CD4-positive, alpha-beta T cell (primary cell): ENCODE measurements around the gene CADM1. TPM values are rescaled to one million over a fixed set of nuclear protein-coding genes. Genes with fewer than 3 reads are reported as not detected.

ENCODE experiments used
- ATAC-seq: fragments of 200-7000 bp; cut with Tn5 transposase; one replicate; pipeline ENCODE4 v1.10.0; 2022; ENCODE audit warnings: mild to moderate bottlenecking; ENCODE audit not compliant: poor library complexity
- CTCF ChIA-PET: fragments of 350-600 bp; sonication (Branson Sonifier 250); formaldehyde crosslinking; loops from one replicate; lab custom pipeline; 2021; ENCODE audit warnings: antibody characterized with exemption, inconsistent platforms; lab: Charles Lee
- POLR2A ChIA-PET: fragments of 350-600 bp; sonication (Branson Sonifier 250); formaldehyde crosslinking; loops from one replicate; lab custom pipeline; 2021; ENCODE audit warnings: antibody characterized with exemption, inconsistent platforms; lab: Charles Lee
- DNase-seq, 14 experiments: peaks; one replicate each; pipeline ENCODE4 v3.0.0-alpha.2; 2013 to 2020; ENCODE audit warnings: mixed read lengths in 2 of 14
- H3K27ac ChIP-seq, 2 donors: one replicate each; pipeline versions ENCODE4 v1.5.1 to v1.7.0; 2013; ENCODE audit warnings: low read length in 2 of 2, low read depth in 1 of 2, mild to moderate bottlenecking in 1 of 2
- H3K27me3 ChIP-seq, 2 experiments: 1 replicate in 1 of 2; 2 replicates in 1 of 2; pipeline versions ENCODE4 v1.6.1 to v1.7.0; 2013; ENCODE audit warnings: low read length in 2 of 2, control low read depth in 1 of 2, mild to moderate bottlenecking in 1 of 2, moderate library complexity in 1 of 2; ENCODE audit not compliant: insufficient read depth in 2 of 2, control insufficient read depth in 1 of 2
- H3K36me3 ChIP-seq: one replicate; pipeline ENCODE4 v1.6.1; 2013; ENCODE audit warnings: low read length, control low read depth; ENCODE audit not compliant: insufficient read depth
- H3K4me1 ChIP-seq: one replicate; pipeline ENCODE4 v1.6.1; 2013; ENCODE audit warnings: low read length, control low read depth; ENCODE audit not compliant: insufficient read depth
- H3K4me3 ChIP-seq: one replicate; pipeline ENCODE4 v1.5.1; 2013; ENCODE audit warnings: mild to moderate bottlenecking, low read length, moderate library complexity
- H3K9me3 ChIP-seq, 2 experiments: 1 replicate in 1 of 2; 2 replicates in 1 of 2; pipeline versions ENCODE4 v1.6.1 to v1.7.0; 2013; ENCODE audit warnings: low read length in 2 of 2, mild to moderate bottlenecking in 2 of 2, control low read depth in 1 of 2, moderate library complexity in 1 of 2; ENCODE audit not compliant: control insufficient read depth in 1 of 2, insufficient read depth in 1 of 2
- H3K27ac Mint-ChIP-seq: one replicate; pipeline ENCODE4 v1.8.0; 2020; ENCODE audit warnings: mixed read lengths
- H3K27me3 Mint-ChIP-seq: one replicate; pipeline ENCODE4 v1.8.0; 2021; ENCODE audit warnings: mixed read lengths
- H3K36me3 Mint-ChIP-seq: one replicate; pipeline ENCODE4 v1.8.0; 2021; ENCODE audit warnings: low read depth, mixed read lengths
- H3K4me1 Mint-ChIP-seq: one replicate; pipeline ENCODE4 v1.8.0; 2021; ENCODE audit warnings: low read depth, mixed read lengths
- H3K4me3 Mint-ChIP-seq: one replicate; pipeline ENCODE4 v1.8.0; 2020; ENCODE audit warnings: mild to moderate bottlenecking, mixed read lengths
- H3K9me3 Mint-ChIP-seq: one replicate; pipeline ENCODE4 v1.8.0; 2020; ENCODE audit warnings: mixed read lengths
- intact Hi-C, 2 experiments: fragments of 100-400 bp; cut with DNase I in 1 of 2; cut with micrococcal nuclease in 1 of 2; formaldehyde crosslinking; loops; one replicate each; pipeline versions ENCODE4 v1.15.1 to v1.9.0; 2023 to 2025; cut with DNase I, micrococcal nuclease
- total RNA-seq, 174 experiments: library from RNA in 2 of 174; stranded (reverse) in 2 of 174; gene quantifications; one replicate each; pipeline ENCODE4 v1.2.3 and lab custom pipeline; 2021 to 2026
- TF ChIP-seq, protein P1 (sequence below): fragments of 200-600 bp; IDR thresholded peaks from one replicate; pipeline ENCODE4 v1.8.0; 2022; ENCODE audit warnings: antibody characterized with exemption, mild to moderate bottlenecking

Gene CADM1
- total RNA-seq, 2 experiments from 2014 or later = 1.1 to 1.4 TPM

GRCh38 chr11:115418626-115419025, 85.6 kb downstream of the CADM1 start:
- intact Hi-C loops = no loop called here
- no peaks in the 10 kb centered on the region for H3K36me3 ChIP-seq
- ATAC-seq (no peak), DNase-seq (no peak)
- TF ChIP-seq, protein P1, sequence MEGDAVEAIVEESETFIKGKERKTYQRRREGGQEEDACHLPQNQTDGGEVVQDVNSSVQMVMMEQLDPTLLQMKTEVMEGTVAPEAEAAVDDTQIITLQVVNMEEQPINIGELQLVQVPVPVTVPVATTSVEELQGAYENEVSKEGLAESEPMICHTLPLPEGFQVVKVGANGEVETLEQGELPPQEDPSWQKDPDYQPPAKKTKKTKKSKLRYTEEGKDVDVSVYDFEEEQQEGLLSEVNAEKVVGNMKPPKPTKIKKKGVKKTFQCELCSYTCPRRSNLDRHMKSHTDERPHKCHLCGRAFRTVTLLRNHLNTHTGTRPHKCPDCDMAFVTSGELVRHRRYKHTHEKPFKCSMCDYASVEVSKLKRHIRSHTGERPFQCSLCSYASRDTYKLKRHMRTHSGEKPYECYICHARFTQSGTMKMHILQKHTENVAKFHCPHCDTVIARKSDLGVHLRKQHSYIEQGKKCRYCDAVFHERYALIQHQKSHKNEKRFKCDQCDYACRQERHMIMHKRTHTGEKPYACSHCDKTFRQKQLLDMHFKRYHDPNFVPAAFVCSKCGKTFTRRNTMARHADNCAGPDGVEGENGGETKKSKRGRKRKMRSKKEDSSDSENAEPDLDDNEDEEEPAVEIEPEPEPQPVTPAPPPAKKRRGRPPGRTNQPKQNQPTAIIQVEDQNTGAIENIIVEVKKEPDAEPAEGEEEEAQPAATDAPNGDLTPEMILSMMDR = no peak
- no peaks in the 10 kb centered on the region for H3K4me1 ChIP-seq
- POLR2A ChIA-PET = no interaction called here
- Mint-ChIP-seq H3K4me1 (no peaks in the 10 kb centered on the region), H3K9me3 (no peaks in the 10 kb centered on the region), H3K27ac (no peak overlapping the region), H3K27me3 (no peaks in the 10 kb centered on the region), H3K36me3 (no peaks in the 10 kb centered on the region), H3K4me3 (no peak overlapping the region)
- H3K27me3 ChIP-seq = no peaks in the 10 kb centered on the region
- H3K9me3 ChIP-seq = no peaks in the 10 kb centered on the region
- no peak overlapping the region for H3K27ac ChIP-seq
- H3K4me3 ChIP-seq = no peak overlapping the region
- CTCF ChIA-PET = no interaction called here

DNA sequence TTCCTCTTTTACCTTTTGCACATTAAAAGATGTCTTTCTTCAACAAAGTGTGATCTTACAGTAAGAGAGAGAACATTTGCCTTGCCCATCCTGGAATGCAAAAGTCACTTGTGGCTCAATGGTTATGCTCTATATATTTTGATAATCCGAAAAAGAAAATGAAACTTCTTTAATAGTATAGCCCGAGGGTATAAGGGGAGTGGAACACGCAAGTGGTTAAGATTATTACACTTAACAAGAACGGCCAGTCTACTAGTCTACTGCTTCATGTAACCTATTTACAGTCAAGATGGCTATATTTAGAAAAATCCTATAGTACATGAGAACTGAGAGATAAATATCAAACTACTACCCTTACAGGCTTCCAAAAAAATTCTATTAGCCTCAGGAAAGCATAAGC, 86.1 kb downstream of the CADM1 start:
- H3K36me3 Mint-ChIP-seq = no peaks in the 10 kb centered on the region
- no peak overlapping the region for H3K4me3 ChIP-seq
- H3K4me1 ChIP-seq = no peaks in the 10 kb centered on the region
- no peak overlapping the region for H3K27ac ChIP-seq
- H3K27me3 ChIP-seq = no peaks in the 10 kb centered on the region
- ChIA-PET POLR2A (no interaction called here), CTCF (no interaction called here)
- no peak overlapping the region for H3K4me3 Mint-ChIP-seq
- DNase-seq = no peak
- H3K9me3 Mint-ChIP-seq = no peaks in the 10 kb centered on the region
- no peaks in the 10 kb centered on the region for H3K36me3 ChIP-seq
- intact Hi-C loops = no loop called here
- H3K9me3 ChIP-seq = no peaks in the 10 kb centered on the region
- H3K27me3 Mint-ChIP-seq = no peaks in the 10 kb centered on the region
- no peaks in the 10 kb centered on the region for H3K4me1 Mint-ChIP-seq
- TF ChIP-seq, protein P1 = no peak
- H3K27ac Mint-ChIP-seq = no peak overlapping the region
- ATAC-seq = no peak

DNA sequence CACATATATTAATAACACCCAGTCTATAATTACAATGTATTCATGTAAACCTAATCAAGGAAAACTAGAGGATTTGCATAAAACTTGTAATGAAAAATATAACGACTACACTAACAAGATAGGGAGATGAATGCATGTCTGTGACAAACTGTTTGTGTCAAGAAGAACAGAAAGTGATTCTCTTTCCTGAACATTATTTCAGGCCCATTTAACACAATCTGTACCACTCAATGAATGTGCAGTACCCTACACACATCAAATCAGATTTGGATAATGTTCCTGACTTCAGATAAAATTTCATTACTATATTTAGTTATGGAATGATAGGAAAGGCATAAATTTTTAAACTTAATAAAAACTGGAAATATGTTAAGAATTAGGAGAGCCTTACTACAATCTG, 93.1 kb downstream of the CADM1 start:
- no peaks in the 10 kb centered on the region for H3K36me3 ChIP-seq
- TF ChIP-seq, protein P1 = no peak
- H3K27me3 ChIP-seq = no peaks in the 10 kb centered on the region
- H3K4me1 ChIP-seq = no peaks in the 10 kb centered on the region
- no peak overlapping the region for H3K27ac ChIP-seq
- Mint-ChIP-seq H3K4me3 (no peak overlapping the region), H3K9me3 (peaks cover 2% of the 10 kb centered on the region), H3K27me3 (no peaks in the 10 kb centered on the region), H3K36me3 (no peaks in the 10 kb centered on the region), H3K4me1 (no peaks in the 10 kb centered on the region), H3K27ac (no peak overlapping the region)
- H3K4me3 ChIP-seq = no peak overlapping the region
- intact Hi-C loops = no loop called here
- CTCF ChIA-PET = no interaction called here
- DNase-seq = no peak
- POLR2A ChIA-PET = no interaction called here
- H3K9me3 ChIP-seq = no peaks in the 10 kb centered on the region
- ATAC-seq = no peak
